ENCODE data around the gene XRN2. TPM values are rescaled to one million over a fixed set of nuclear protein-coding genes. Genes with fewer than 3 reads are reported as not detected.
A peak's percentile ranks its signal among the peaks of the same experiment; 100 is the strongest.

The XRN2 gene
- total RNA-seq, 3 donors from 2014 or later (not counting 1 experiment from before 2014, with no cell fraction given), result 52.9 to 61.8 (median 57.4) TPM

GRCh38 chr20:21391972-21392352 is 88.8 kb downstream of the XRN2 start:
- WGBS (ENCODE audit: insufficient coverage), result 14% methylated on average over 10 of the region's 10 CpGs
- DNase-seq (no peak), ATAC-seq (no peak)
- H3K4me3 ChIP-seq (ENCODE audit: low read length), result no peak overlapping the region
- peak overlapping the region; percentile 52 for H3K4me3 Mint-ChIP-seq
- H3K36me3 Mint-ChIP-seq, result peaks cover 14% of the 10 kb centered on the region
- intact Hi-C loops (cut with micrococcal nuclease), result no loop called here
- H3K27me3 Mint-ChIP-seq (ENCODE audit: low read depth in 2 of 2), result peaks cover 30 to 32% of the 10 kb centered on the region in 2 donors
- peaks cover 40% of the 10 kb centered on the region for H3K27me3 ChIP-seq (ENCODE audit: control insufficient read depth, insufficient read depth, low read length)
- peaks cover 22 to 29% of the 10 kb centered on the region in 2 donors for H3K4me1 Mint-ChIP-seq
- no peaks in the 10 kb centered on the region for H3K9me3 Mint-ChIP-seq
- TF ChIP-seq CTCF (IDR thresholded peaks at IDR 0.05), result no peak
- no peak overlapping the region for H3K27ac Mint-ChIP-seq
- H3K27ac ChIP-seq (ENCODE audit: low read length), result no peak overlapping the region
- peaks cover 14% of the 10 kb centered on the region for H3K36me3 ChIP-seq (ENCODE audit: control insufficient read depth, insufficient read depth, low read length)
- H3K9me3 ChIP-seq (ENCODE audit: control insufficient read depth, insufficient read depth, low read length), result no peaks in the 10 kb centered on the region
- H3K4me1 ChIP-seq (ENCODE audit: control insufficient read depth, insufficient read depth, low read length), result peaks cover 12% of the 10 kb centered on the region

DNA sequence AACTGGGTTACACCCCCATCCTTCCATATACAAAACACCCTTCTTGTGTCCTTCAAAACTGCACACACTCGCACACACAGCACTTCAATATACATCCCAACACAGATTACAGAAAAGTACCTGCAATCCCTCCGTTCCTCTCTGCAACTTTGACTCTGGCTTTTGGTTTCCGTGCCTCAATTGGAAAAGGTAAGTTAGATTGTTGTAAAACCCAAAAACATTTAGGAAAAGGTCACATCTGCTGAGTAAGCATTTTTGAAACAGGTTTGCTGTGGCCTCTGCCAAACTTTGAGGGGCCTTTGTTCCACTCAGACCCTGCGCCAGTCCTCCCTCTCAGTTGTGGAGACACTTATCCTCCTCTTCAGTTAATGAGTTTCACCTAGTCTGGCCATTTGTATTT is 90.0 kb downstream of the XRN2 start:
- intact Hi-C loops (cut with micrococcal nuclease), result no loop called here
- H3K9me3 Mint-ChIP-seq, result no peaks in the 10 kb centered on the region
- H3K27me3 Mint-ChIP-seq (ENCODE audit: low read depth in 2 of 2), result peaks cover 37 to 39% of the 10 kb centered on the region in 2 donors
- WGBS (ENCODE audit: insufficient coverage), result 38% methylated on average over 4 of the region's 4 CpGs
- no peak overlapping the region for H3K4me3 ChIP-seq (ENCODE audit: low read length)
- no peak for ATAC-seq
- H3K27ac Mint-ChIP-seq, result no peak overlapping the region
- H3K36me3 Mint-ChIP-seq, result peaks cover 6% of the 10 kb centered on the region
- H3K4me3 Mint-ChIP-seq, result no peak overlapping the region
- H3K27ac ChIP-seq (ENCODE audit: low read length), result no peak overlapping the region
- peaks cover 18% of the 10 kb centered on the region for H3K4me1 ChIP-seq (ENCODE audit: control insufficient read depth, insufficient read depth, low read length)
- no peak for TF ChIP-seq CTCF (IDR thresholded peaks at IDR 0.05)
- peaks cover 4% of the 10 kb centered on the region for H3K9me3 ChIP-seq (ENCODE audit: control insufficient read depth, insufficient read depth, low read length)
- DNase-seq, result no peak
- H3K4me1 Mint-ChIP-seq, result peaks cover 27 to 34% of the 10 kb centered on the region in 2 donors
- H3K27me3 ChIP-seq (ENCODE audit: control insufficient read depth, insufficient read depth, low read length), result peaks cover 48% of the 10 kb centered on the region
- H3K36me3 ChIP-seq (ENCODE audit: control insufficient read depth, insufficient read depth, low read length), result peaks cover 7% of the 10 kb centered on the region

GRCh38 chr20:21393816-21394519 is 90.8 kb downstream of the XRN2 start:
- no CpG with 5 or more reads among the region's 4 CpGs for WGBS (ENCODE audit: insufficient coverage)
- Histone ChIP-seq H3K27ac (ENCODE audit: low read length) (no peak overlapping the region), H3K36me3 (ENCODE audit: control insufficient read depth, insufficient read depth, low read length) (peaks cover 6% of the 10 kb centered on the region), H3K9me3 (ENCODE audit: control insufficient read depth, insufficient read depth, low read length) (peaks cover 4% of the 10 kb centered on the region), H3K4me3 (ENCODE audit: low read length) (no peak overlapping the region), H3K4me1 (ENCODE audit: control insufficient read depth, insufficient read depth, low read length) (peaks cover 18% of the 10 kb centered on the region), H3K27me3 (ENCODE audit: control insufficient read depth, insufficient read depth, low read length) (peaks cover 56% of the 10 kb centered on the region)
- intact Hi-C loops (cut with micrococcal nuclease), result no loop called here
- Mint-ChIP-seq H3K27ac (no peak overlapping the region), H3K36me3 (peaks cover 6% of the 10 kb centered on the region), H3K4me1 (peaks cover 27 to 34% of the 10 kb centered on the region in 2 donors), H3K4me3 (no peak overlapping the region), H3K9me3 (no peaks in the 10 kb centered on the region), H3K27me3 (ENCODE audit: low read depth in 2 of 2) (peaks cover 45 to 48% of the 10 kb centered on the region in 2 donors)
- ATAC-seq (no peak), DNase-seq (no peak)
- no peak for TF ChIP-seq CTCF (IDR thresholded peaks at IDR 0.05)

DNA sequence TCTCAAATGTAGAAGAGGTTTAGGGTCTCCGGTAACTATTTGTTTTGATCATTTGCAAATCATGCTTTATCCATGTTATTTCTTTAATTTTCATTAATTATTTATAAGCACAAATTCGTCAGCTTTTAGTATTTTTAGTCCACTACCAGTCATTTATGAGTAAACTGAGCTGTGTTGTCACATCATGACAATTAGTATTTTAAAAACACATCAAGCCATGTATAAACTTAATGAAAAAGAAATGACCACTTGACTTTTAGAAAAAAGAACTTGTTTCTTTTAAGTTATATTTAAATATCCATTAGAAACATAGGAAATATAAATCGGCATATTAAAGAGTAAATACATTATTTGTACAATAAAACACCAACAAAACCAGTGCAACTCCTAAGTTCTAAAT is 91.4 kb downstream of the XRN2 start:
- Histone ChIP-seq H3K27me3 (ENCODE audit: control insufficient read depth, insufficient read depth, low read length) (peaks cover 61% of the 10 kb centered on the region), H3K4me1 (ENCODE audit: control insufficient read depth, insufficient read depth, low read length) (peaks cover 18% of the 10 kb centered on the region), H3K27ac (ENCODE audit: low read length) (no peak overlapping the region), H3K4me3 (ENCODE audit: low read length) (no peak overlapping the region), H3K36me3 (ENCODE audit: control insufficient read depth, insufficient read depth, low read length) (peaks cover under 1% of the 10 kb centered on the region), H3K9me3 (ENCODE audit: control insufficient read depth, insufficient read depth, low read length) (peaks cover 4% of the 10 kb centered on the region)
- DNase-seq (no peak), ATAC-seq (no peak)
- Mint-ChIP-seq H3K4me1 (peaks cover 27 to 34% of the 10 kb centered on the region in 2 donors), H3K27ac (no peak overlapping the region), H3K27me3 (ENCODE audit: low read depth in 2 of 2) (peaks cover 51 to 53% of the 10 kb centered on the region in 2 donors), H3K36me3 (peaks cover 6% of the 10 kb centered on the region), H3K4me3 (no peak overlapping the region), H3K9me3 (no peaks in the 10 kb centered on the region)
- no peak for TF ChIP-seq CTCF (IDR thresholded peaks at IDR 0.05)
- WGBS (ENCODE audit: insufficient coverage), result no CpG with 5 or more reads among the region's 3 CpGs
- intact Hi-C loops (cut with micrococcal nuclease), result no loop called here

All from natural killer cell (primary cell).